Fibroblast of skin of right biceps (primary cell): Measurements from ENCODE around the gene BRF1.
"Not testable (repeated sequence)": the region's sequence is repeated elsewhere in the genome, so short reads cannot be mapped to it uniquely, and the experiment has no call there.

ENCODE experiments used
- DNase-seq: peaks from one replicate; pipeline ENCODE4 v3.0.0-alpha.2; 2013

The BRF1 gene

DNA sequence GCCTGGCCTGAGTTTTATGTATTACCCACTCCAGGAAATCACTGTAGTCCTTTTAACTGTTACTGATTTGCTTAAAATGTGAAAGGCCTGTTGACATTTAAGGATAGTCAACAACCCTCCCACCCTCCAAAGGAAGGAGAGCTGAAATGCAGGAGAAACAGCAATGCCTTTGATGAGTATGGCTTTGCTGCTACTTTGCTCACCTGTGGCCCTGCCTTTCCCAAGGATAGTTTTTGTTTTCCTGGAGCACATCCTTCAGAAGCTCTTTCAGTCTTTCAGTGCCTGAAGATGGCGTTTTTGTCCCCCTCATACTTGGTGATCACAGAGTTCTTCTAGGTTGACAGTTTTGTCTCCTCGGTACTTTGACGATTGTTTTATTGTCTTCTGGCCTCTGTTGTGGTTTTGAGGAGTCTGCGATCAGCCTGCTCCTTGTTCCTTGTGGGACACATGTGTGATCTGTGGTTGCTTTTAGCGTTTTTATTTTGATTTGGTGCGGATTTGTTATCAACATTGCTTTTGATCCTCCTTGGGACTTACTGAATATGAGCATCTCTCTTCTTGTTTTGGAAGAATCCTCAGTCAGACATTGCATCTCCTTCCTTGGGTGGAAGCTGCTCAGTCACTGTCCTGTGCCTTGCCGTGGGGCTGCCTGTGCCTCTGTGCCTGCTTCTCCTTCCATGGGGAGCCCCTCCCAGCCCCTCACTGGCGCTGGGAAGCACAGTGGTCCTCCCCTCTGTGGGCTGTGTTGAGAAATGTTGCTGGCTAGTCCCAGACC lies 31.0 kb upstream of the BRF1 start:
- DNase-seq, result no peak

- peak; percentile 31 for DNase-seq
These were observed 29.7 kb upstream of the BRF1 start for GRCh38 chr14:105330491-105330895.

DNA sequence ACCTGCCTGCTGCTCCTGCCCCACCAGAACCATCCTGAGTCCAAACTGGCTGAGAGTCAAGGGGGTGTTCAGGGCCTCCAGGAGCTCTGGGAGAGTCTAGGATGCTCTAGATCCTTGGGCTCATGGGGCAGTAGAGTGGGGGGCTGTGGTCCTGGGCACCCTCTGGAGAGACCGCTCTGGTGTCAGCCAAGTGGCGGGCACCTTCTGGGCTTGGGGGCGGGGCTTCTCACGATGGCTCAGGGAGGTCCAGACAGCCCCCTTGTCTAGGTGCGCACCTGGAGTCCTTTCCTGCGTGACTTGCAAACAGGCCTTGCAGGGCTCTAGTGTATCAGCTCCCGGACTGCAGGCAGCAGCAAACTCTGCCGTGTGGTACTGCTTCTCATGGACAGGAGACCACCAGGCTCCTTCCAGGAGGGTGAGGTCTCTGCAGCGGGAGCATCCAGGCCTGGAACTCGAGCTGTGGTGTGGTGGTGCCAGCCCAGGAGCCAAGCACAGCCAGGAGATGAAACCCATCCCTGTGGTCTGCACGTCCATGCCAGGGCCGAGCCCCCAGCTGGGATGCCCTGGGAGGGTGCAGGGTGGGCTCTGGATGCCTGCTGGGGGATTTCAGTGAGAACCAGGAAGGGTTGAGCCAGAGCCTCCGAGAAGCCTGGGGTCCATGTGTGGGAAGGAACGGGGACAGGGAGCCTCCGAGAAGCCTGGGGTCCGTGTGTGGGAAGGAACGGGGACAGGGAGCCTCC lies 28.8 kb upstream of the BRF1 start:
- no peak for DNase-seq

DNA sequence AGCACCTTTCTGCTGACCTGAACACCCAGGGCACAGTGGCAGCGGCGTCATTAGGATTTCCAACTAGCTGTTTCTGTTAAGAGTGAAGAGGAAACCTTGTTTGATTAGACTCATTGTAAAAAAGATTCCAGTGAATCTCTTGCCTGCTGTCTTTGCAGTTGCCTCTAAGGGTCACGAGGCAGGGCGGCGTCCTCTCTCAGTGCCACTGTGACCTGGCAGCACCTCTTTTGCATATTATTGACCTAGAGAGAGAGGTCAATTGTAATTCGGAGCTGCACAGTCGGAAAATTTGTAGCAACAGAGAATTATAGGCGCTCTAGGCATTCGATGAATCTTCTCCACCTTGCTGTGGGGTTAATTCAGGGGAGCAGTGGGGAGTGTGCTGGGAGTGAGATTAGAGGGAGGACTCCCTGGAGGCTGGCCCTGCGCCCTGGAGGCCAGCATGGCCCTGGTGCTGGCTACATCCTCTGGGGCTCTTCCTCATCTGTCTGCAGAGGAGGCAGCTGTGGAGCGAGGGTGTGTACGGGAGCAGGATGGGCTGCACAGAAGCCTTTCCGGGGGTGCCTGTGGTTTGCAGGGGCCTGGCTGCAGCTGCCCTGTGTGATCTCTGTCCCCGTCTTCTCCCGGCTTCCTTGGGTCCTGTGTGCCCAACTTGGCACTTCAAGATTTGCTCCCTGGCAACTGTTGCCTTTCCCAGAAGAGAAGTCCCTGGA lies 28.0 kb upstream of the BRF1 start:
- DNase-seq, result no peak

GRCh38 chr14:105328070-105328677 lies 27.4 kb upstream of the BRF1 start:
- no peak for DNase-seq

DNA sequence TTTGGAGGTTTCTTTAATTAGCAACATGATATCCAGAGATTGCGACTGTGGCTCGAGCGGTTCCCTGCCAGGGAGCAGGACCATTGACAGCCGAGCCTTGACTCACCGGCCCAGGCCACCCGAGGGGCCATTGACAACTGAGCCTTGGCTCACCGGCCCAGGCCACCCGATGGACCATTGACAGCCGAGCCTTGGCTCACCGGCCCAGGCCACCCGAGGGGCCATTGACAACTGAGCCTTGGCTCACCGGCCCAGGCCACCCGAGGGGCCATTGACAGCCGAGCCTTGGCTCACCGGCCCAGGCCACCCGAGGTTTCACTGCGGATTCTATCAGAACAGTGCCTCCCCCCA lies 26.9 kb upstream of the BRF1 start:
- DNase-seq, result not testable (repeated sequence)

DNA sequence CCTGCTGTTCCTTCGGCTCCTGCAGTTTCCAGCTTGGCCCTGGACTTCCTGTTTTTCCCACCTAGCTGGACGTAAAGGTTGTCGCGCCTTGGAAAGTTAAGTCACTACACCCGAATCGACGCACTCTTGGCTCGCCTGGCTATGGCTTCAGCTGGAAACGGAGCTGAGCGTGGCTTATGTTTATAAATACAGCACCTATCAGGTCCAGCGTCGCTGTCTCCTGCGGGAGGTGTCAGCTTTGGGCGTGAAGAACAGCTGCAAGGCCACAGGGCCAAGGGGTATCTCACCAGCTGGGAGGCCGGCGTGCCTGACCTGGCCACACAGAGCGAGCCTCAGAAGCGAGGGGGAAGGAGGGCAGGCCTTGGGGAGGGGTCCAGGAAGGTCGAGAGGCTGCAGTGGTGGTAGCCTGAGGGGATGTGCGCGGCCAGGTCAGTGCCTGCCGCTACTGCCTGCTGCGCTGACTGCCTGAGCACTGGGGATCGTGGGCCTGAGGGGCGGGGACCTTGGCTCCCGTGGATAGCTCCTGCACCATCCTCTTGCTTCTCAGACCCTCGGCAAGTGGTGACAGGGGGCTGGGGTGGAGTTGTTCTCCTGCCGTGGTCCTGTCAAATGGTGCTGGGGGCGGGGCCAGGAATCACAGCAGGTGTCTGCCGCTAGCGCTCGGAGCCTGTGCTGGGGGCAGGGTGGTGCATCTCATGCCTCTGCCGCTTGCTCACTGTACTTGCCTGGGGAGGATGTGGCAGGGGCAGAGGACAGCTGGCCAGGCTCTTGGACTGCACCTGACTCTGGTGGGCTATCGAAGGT lies 26.3 kb upstream of the BRF1 start:
- no peak for DNase-seq

DNA sequence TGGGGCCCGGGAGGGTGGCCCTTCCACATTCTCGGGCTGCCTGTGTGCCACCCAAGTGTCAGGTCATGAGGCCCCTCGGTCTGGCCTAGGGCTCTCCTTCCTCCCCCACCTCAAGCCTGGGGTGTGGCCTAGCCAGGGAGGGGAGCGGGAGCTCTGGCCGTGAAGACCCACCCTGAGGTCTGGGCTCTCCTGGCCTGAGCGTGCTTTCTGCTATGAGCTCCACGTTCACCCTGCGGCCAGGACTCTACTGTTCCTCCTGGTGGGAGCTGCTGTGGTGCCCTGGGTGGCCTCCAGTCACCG lies 25.7 kb upstream of the BRF1 start:
- DNase-seq, result no peak

DNA sequence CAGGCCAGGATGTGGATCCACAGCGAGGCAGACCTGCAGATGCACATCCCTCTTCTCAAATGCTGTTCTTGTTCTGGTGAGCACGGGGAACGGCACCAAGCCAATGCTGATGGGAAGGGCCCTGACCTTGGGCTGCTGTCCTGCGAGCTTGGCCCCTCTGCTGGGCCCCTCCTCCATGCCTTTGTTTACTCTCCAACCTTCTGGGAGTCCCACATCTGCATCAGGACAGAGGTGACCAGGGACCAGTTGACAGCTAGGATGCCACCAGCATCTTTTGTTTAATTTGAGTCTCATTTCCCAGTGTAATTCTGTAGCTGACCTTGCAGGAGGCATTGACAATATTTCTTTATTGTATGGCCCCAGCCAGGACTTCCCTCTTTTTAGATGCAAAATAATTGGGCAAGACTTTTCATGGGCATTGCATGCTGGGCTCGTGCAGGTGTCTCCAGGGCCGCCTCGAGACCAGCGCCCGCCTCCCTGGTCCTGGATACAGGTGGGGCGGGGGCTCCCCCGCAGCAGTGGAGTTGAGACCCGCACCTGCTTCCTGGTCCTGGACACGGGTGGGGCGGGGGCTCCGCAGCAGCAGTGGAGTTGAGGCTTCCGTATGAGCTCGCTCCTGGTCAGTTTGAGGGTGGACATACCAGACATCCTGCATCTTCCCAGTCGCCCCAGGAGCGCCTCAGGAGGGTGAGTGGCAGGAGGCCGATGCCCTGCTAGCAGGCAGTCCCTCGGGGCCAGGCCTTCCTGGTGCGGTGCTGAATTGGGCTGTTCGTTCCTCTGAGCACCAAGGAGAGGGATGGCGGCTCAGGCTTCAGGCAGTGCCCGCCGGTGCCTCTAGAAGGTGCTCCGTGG lies 25.1 kb upstream of the BRF1 start:
- DNase-seq, result no peak

- DNase-seq, result no peak
These were observed 24.5 kb upstream of the BRF1 start for GRCh38 chr14:105325303-105325702.

- DNase-seq, result no peak
These were observed 24.1 kb upstream of the BRF1 start for GRCh38 chr14:105324871-105325270.

- DNase-seq, result no peak
These were observed 23.4 kb upstream of the BRF1 start for GRCh38 chr14:105324080-105324778.

GRCh38 chr14:105323663-105324062 lies 22.9 kb upstream of the BRF1 start:
- no peak for DNase-seq

GRCh38 chr14:105322791-105323556 lies 22.2 kb upstream of the BRF1 start:
- DNase-seq, result no peak

DNA sequence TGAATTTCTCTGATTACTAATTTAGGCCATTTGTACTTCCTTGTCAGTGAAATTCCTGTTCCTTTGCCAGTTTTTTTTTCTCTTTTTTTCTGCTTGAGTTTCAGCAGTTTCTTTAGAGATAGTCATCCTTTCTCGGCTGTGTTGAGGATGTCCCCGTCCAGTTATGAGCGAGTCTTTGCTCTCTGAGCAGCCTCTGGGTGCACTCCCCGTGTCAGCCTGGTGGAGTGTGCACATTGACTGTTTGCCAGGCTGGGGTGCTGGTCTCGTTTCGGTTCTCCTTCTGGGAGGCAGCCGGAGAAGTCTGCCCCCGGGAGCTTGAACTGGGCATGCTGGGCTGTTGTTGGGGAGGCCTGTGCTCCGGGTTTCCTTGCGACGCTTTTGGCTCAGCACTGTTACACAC lies 16.7 kb upstream of the BRF1 start:
- peak; percentile 50 for DNase-seq

- DNase-seq, result no peak
These were observed 16.2 kb upstream of the BRF1 start for GRCh38 chr14:105316968-105317510.

GRCh38 chr14:105316577-105316941 lies 15.8 kb upstream of the BRF1 start:
- DNase-seq, result no peak

DNA sequence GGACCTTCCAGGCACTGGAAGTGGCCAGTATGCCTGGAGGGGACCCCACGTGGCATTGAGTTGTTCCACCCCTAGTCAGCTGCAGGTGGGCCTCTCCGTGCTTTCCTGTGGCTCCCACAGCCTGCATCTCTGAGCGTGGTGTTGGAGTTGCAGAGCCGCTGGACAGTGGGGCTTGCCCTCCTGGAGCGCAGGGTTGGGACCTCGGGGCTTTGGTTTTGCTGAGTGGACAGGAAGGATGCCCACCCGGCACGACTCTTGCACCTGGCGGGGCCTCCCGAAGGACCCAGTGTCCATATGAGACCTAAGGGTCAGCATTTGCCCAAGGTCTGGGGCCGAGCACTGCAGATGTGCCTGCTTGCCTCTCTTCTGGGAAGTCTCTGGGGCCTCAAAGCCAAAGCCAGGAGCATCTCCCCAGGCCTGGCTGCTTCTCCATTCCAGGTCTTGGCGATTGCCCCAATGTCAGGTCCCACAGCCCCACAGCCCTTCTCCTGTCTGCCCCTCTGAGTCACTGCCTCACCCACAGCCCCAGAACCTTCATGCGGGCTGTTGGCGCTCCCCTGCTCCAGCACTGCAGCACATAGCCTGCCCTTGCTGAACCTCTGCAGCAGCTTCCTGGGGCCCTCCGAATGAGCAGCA lies 15.3 kb upstream of the BRF1 start:
- peak; percentile 24 for DNase-seq

DNA sequence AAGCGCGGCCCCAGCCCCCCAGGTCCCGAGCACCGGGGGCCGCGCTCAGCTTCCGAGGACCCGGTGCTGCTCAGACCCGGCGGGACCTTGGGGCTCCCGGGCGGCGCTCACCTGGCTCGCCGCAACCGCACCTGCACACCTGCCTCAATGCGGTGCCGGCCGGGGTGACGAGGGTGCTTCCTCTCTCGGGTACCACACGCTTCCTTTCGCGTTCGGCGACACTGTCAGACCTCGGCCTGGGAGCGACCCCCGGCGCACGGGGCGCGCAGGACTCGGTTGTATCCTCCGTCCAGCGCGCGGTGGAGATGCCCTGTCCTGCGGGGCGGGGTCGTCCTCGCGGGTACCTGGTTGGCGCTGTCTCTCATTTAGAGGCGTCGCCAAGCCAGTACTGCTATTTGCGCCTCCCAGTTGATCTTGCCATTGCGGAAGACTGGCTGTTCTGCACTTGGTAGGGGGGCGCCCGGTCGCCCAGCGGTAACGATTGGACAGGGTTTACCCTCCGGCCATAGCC lies 14.5 kb upstream of the BRF1 start:
- no peak for DNase-seq
